HG03280 (cell line): ENCODE data around the gene MEX3D.
A peak's percentile ranks its signal among the peaks of the same experiment; 100 is the strongest.

Experiments used
- ATAC-seq: cut with Tn5 transposase; IDR thresholded peaks from one replicate; pipeline ENCODE4 v1.9.1; 2021; ENCODE audit warnings: mild to moderate bottlenecking, moderate library complexity; ENCODE audit not compliant: unreplicated experiment

Gene MEX3D

GRCh38 chr19:1574354-1575136 is 6.4 kb upstream of the MEX3D start:
- no peak for ATAC-seq

- no peak for ATAC-seq
Measured at GRCh38 chr19:1572795-1573194, 4.7 kb upstream of the MEX3D start.

DNA sequence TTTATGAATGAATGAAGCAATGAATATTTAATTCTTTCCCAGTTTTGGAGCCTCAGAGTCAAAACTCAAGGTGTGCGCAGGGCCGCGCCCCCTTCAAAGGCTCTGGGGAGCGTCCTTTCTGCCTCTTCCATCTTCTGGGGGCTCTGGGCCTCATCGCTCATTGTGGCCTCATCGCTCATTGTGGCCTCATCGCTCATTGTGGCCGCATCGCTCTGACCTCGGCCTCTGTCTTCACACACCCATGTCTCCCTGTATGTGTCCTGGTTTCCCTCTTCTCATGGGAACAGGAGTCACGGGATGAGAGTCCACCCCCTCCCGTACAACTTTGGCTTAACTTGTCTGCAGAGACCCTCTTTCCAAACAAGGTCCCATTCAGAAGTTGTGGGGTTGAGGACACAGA is 3.2 kb upstream of the MEX3D start:
- no peak for ATAC-seq

DNA sequence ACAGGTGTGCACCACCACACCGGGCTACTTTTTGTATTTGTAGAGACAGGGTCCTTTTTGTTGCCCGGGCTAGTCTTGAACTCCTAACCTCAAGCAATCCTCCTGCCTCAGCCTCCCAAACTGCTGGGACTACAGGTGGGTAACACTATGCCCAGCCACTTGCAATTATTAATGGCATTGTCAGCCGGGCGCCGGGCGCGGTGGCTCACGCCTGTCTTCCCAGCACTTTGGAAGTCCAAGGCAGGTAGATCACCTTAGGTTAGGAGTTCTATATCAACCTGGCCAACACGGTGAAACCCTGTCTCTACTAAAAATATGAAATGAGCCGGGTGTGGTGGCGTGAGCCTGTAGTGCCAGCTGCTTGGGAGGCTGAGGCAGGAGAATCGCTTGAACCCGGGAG is 2.7 kb upstream of the MEX3D start:
- no peak for ATAC-seq

DNA sequence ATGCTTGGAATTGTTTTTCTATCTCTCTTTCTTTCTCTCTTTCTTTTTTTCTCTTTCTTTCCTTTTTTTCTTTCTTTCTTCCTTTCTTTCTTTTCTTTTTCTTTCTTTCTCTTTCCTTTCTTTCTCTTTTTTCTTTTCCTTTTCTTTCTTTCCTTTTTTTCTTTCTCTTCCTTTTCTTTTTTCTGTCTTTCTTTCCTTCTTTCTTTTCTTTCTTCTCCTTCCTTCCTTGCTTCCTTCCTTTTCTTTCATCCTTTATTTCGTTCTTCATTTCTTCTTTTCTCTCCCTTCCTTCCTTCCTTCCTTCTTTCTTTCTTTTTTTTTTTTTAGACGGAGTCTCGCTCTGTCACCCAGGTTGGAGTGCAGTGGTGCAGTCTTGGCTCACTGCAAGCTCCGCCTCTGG is 1.9 kb upstream of the MEX3D start:
- no peak for ATAC-seq

GRCh38 chr19:1567848-1568227 is 287 bp downstream of the MEX3D start:
- ATAC-seq, result peak; percentile 28

DNA sequence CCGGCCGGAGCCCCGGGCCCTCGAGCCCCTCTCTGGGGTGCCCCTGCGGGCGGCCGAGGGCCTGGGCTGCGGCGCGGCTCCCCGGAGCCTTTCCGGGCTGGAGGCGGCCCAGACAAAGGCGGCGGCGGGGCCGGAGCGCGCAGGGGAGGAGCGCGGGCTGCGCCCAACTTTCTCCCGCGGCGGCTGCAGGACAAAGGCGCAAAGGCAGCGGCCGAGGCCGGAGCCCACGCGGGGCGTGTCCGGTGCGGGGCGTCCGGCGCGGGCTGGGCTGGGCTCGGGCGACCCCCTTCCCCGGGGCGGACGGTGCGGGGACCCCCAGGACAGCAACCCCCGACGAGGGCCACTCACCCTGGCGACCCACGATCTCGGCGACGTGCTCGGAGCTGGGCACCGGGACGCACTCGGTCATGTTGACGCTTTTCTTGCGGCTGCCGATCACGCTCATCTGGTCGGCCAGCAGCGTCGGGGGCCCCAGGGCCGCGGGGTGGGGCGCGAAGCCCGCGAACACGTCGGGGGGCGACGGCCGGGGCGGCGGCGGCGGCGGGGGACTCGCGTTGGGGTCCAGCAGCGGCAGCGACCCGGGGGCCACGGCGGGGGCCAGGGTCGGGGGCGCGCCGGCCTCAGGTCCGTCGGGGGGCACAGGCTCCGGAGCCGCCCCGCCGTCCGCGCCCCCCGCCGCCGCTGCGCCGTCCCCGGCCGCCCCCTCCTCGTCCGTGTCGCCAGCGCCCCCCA is 843 bp downstream of the MEX3D start:
- no peak for ATAC-seq

DNA sequence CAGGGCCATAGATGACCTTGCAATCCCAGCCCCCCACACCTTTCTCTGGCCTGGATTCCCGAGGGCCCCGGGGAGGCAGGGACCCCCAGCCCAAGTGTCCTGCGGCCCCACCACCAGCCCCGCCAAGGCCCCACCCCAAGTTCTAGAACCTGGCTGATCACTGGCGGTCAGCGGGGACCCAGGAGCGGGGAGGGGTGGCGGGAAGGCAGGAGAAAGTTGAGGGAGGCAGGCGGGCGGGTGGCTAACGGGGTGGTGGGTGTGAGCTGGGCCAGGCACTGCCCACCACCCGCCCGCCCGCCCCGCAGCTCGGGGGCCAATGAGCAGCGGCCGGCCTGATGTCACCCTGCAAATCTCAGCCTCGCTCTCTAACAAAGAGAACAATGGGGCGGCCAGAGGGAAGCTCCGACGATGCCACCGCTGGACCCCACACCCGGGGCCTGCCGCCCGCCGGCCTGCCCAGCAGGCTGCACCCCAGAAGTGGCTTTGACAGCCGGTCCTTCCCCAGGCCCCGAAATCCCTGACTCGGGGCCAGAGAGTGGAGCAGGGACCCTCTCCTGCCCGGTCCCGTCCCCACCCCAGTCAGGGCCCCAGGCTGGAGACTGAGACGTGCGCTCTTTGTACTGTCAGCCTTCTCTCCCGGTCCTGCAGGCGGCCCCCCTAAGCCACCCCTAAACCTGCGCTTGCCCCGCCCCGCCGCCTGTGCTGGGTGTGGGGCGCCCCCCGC is 1.6 kb downstream of the MEX3D start:
- no peak for ATAC-seq

DNA sequence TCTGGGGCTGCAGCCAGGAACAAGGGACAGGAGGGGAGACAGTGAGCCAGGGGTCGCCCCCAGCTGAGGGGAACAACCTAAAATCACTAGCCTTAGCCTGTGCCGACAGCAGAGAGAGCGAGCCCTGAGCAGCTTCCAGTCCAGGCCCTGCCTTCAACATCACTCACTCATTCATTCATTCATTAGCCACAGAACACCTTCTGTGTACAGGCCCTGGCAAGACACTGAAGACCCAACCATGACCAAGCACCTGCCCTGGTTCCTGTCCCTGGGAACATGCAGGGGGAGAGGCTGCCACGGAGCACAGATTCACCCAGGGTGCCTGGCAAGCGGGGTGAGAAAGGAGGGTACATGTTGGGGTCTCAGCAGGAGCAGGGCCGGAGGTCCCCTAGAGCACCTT is 4.9 kb downstream of the MEX3D start:
- ATAC-seq, result no peak

GRCh38 chr19:1561236-1561842 is 6.8 kb downstream of the MEX3D start:
- ATAC-seq, result no peak

- ATAC-seq, result no peak
Measured at GRCh38 chr19:1560286-1560882, 7.7 kb downstream of the MEX3D start.

DNA sequence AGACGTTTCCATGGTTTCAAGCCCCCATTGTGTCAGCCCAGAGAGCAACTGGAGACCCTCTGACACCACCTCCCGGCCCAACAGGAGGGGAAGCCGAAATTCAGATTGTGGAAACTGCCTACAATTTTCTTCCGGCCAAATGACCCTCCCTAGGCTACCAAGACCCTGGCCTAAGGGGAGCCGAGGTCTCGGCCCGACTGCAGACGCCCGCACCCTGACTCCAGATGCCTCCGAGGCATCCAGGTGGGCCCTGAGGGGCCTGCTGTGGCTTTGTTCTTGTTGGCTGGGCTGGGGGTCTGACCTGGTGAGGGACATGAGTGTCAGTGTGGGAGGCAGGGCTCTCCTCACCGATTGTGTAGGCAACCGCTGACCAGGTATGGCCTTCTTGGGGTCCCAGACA is 9.6 kb downstream of the MEX3D start:
- ATAC-seq, result no peak

GRCh38 chr19:1556390-1557070 is 11.6 kb downstream of the MEX3D start:
- no peak for ATAC-seq

GRCh38 chr19:1555487-1556389 is 12.4 kb downstream of the MEX3D start:
- ATAC-seq, result no peak

- ATAC-seq, result no peak
Measured at GRCh38 chr19:1554968-1555367, 13.2 kb downstream of the MEX3D start.

DNA sequence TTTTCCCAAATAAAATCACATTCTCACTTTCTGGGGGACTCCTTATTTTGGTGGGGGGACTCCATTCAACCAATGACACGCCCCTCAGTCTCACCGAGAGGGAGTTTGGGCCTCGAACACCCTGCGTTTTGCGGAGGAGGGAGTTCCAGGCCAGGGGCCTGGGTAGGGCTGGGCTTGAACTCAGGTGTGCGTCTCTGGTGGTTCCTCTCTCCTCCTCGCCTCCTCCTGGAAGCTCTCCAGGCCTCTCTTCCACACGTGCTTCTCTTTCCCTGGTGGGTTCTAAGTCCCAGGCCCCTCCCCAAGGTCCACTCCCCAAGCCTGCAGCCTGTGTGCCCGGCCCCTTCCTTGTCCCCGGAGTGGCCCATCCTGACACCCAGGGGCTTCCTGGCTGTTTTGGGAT is 14.7 kb downstream of the MEX3D start:
- no peak for ATAC-seq

GRCh38 chr19:1551068-1552040 is 16.8 kb downstream of the MEX3D start:
- no peak for ATAC-seq

DNA sequence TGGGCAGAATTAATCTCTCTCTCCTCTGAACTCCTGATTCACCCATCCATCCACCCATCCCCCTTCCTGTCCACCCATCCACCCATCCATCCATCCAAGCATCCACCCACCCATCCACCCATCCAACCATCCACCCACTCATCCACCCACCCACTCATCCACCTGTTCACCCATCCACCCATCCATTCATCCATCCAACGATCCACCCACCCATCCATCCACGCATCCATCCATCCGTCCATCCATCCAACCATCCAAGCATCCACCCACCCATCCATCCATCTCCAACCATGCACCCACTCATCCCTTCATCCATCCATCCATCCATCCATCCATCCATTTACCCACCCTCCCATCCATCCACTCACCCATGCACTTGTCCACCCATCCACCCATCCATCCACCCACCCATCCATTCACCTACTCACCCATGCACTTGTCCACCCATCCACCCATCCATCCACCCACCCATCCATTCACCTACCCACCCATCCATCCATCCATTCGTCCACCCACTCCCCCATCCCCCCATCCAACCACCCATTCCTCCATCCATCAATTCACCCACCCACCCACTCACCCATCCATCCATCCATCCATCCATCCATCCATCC is 18.7 kb downstream of the MEX3D start:
- ATAC-seq, result no peak
